Vagina (tissue), 2 donors: ENCODE data around the gene TANGO6.

ENCODE experiments used
- POLR2A ChIP-seq, 2 donors: fragments of 450-650 bp; IDR thresholded peaks; one replicate each; pipeline ENCODE4 v1.6.1; 2017; ENCODE audit warnings: antibody characterized with exemption in 2 of 2, mild to moderate bottlenecking in 2 of 2, moderate library complexity in 2 of 2
- POLR2AphosphoS5 ChIP-seq, 2 donors: sonication (generic); formaldehyde crosslinking; IDR thresholded peaks; one replicate each; pipeline ENCODE4 v1.9.0; 2017; ENCODE audit warnings: antibody characterized with exemption in 2 of 2, mild to moderate bottlenecking in 2 of 2, low read depth in 1 of 2; ENCODE audit not compliant: insufficient read depth in 1 of 2
- TF ChIP-seq, protein P1 (sequence below), 3 experiments: fragments of 450-650 bp in 2 of 3; fragments of 200-600 bp in 1 of 3; sonication (generic) in 1 of 3; IDR thresholded peaks; one replicate each; pipeline ENCODE4 v1.5.1; 2017 to 2019; ENCODE audit warnings: antibody characterized with exemption in 3 of 3, mild to moderate bottlenecking in 2 of 3, moderate library complexity in 2 of 3

- TF ChIP-seq POLR2AphosphoS5 (IDR thresholded peaks at IDR 0.05; ENCODE audit: insufficient read depth in 1 of 2, low read depth in 1 of 2) (no peak), POLR2A (IDR thresholded peaks at IDR 0.05) (no peak)
- TF ChIP-seq, protein P1, sequence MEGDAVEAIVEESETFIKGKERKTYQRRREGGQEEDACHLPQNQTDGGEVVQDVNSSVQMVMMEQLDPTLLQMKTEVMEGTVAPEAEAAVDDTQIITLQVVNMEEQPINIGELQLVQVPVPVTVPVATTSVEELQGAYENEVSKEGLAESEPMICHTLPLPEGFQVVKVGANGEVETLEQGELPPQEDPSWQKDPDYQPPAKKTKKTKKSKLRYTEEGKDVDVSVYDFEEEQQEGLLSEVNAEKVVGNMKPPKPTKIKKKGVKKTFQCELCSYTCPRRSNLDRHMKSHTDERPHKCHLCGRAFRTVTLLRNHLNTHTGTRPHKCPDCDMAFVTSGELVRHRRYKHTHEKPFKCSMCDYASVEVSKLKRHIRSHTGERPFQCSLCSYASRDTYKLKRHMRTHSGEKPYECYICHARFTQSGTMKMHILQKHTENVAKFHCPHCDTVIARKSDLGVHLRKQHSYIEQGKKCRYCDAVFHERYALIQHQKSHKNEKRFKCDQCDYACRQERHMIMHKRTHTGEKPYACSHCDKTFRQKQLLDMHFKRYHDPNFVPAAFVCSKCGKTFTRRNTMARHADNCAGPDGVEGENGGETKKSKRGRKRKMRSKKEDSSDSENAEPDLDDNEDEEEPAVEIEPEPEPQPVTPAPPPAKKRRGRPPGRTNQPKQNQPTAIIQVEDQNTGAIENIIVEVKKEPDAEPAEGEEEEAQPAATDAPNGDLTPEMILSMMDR (IDR thresholded peaks at IDR 0.05), result no peak
Measured at GRCh38 chr16:68907297-68907696, 64.0 kb downstream of the TANGO6 start.
